DMS153 treated with DMSO at 0.1 percent for 48 hours (cell line): ENCODE measurements around the gene TAT.
"Not testable (repeated sequence)": the region's sequence is repeated elsewhere in the genome, so short reads cannot be mapped to it uniquely, and the experiment has no call there.

Experiments used
- DNase-seq: peaks from one replicate; lab custom pipeline; 2025; ENCODE audit not compliant: unreplicated experiment; lab: John Stamatoyannopoulos, UW

Gene TAT

GRCh38 chr16:71576971-71577370 is at the start of gene TAT:
TSS of gene TAT (minus strand) at chr16:71577092. CDS start at chr16:71576415, 677 bp downstream.
- no peak for DNase-seq

- DNase-seq = peak; percentile 77
Observed at GRCh38 chr16:71626018-71626857, 49.3 kb upstream of the TAT start, which contains the start of gene MARVELD3. TSS of gene MARVELD3 (plus strand) at chr16:71626184. CDS start at chr16:71626230, 46 bp downstream.

- DNase-seq = no peak
Observed at GRCh38 chr16:71625113-71625850, 48.4 kb upstream of the TAT start.

DNA sequence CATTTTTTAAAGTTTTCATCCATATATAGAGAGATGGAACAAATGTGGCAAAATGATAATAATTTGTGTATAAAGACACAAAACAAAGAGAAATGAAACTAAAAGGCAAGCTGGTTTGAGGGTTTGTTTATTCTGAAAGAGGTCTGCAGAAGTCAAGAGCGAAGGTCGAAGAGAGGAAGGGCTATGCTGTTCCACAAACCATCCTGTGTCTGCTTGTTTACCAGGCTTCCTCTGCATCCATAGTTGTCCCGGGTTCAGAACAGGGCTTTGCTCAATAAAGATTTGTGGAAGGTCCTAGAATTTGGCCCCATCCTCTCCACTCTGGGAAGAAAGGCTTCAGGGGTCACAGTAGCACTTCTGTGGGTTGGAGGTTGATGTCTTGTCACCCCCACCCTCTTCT is 46.7 kb upstream of the TAT start:
- DNase-seq = no peak

DNA sequence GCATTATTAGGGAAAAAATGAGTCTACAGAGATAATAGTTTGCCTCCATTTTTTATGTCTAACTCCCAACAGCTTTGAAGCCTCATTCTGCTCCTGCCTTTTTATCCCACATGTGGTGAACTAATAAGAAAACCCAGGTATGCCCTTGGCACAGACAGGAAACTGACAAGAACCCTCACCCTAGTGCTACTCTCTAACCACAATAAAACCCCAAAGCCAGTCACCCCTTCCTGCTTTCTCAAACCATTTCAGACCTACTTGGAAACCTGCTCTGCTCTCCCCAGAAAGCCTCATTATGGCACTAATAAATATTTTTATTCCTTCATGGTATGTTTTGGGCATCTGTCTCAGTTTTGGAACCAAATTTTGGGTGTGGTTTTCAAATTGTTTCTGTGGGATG is 45.2 kb upstream of the TAT start:
- no peak for DNase-seq

DNA sequence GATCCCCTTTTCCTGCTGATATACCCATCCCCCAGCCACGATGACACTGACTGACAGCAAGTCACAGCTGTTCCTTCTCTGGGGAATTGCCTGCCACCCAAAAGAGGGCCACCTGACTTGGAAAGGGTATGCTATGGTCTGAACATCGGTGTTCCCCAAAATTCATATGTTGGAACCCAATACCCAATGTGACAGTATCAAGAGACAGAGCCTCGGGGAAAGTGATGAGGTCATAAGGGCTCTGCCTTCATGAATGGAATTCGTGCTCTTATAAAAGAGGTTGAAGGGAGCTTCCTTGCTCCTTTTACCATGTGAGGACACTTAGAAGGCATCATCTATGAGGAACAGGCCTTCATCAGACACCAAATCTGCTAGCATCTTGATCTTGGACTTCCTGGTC is 41.5 kb upstream of the TAT start:
- DNase-seq = no peak

DNA sequence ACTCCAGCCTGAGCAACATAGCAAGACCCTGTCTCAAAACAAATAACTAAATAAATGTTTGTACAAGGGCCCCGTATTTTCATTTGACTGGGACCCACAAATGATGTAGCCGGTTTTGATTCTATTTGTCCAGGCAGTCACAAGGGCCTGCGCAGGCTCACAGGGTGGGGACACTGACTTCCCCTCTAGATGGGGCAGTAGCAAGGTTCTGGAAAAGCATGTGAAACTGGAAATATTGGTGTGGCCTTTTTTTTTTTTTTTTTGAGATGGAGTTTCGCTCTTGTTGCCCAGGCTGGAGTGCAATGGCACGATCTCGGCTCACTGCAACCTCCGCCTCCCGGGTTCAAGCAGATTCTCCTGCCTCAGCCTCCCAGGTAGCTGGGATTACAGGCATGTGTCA is 38.1 kb upstream of the TAT start:
- not testable (repeated sequence) for DNase-seq

DNA sequence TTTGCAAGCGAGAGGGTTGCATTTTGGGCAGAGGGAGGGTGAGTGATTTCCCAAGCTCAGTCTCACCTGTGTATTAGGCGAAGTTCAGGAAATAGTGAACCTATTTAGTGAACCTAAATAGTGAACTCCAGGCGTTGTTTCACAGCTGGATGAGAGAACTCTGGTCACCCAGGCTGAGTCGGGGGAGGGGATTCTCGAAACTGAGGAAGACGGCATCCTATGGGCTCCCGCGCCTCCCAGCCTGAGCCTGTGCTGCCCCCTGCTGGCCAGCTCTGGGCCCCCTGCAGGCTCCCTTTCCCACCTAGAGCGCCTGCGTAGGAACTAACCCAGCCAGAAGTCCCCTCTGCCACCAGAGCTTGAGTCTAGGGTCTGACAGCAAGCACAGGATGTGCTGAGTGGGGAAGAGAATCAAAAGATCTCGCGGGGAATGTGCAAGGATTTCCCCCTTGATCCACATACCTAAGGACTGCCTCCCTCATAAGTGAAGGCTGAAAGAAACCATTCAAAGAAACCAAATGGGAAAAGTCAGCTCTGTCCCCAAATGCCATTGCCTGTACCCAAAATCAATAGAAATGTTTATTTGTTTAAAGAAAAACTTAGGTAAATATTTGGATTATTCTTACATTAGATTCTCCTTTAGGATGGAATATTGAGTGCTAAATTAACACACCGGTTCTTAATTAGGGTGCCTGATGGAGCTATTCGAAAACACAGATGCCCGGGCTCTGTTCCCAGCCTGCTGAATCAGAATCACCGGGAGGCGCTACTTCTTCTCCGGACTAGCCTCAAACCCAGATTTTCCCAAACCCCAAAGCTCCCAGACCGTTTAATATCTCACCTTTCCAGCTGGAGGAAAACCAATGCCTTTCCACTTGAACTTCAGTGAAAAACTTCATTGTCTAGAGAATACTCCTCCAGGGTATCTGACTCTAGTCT is 34.3 kb upstream of the TAT start:
- peak; percentile 68 for DNase-seq

GRCh38 chr16:71610447-71610846 is 33.6 kb upstream of the TAT start:
- no peak for DNase-seq

- no peak for DNase-seq
Observed at GRCh38 chr16:71609066-71609465, 32.2 kb upstream of the TAT start.

DNA sequence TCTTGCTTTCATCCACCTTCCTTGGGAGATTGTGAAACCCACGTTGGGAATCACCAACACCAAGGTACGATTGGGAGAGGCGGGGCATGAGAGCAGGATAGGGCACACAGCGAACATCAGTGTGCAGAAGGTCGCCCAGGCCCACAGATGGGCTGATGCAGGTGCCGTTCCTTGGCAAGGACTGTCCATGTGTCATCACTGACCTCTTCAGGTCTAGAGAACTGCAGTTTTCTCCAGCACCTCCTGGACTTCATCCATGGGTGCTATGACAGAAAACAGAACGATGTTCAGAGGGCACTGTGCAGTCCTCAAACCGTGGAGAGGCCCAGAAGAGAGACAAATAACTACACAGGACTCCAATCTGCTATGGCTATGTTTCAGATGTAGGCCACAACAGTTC is 23.9 kb upstream of the TAT start:
- DNase-seq = no peak

DNA sequence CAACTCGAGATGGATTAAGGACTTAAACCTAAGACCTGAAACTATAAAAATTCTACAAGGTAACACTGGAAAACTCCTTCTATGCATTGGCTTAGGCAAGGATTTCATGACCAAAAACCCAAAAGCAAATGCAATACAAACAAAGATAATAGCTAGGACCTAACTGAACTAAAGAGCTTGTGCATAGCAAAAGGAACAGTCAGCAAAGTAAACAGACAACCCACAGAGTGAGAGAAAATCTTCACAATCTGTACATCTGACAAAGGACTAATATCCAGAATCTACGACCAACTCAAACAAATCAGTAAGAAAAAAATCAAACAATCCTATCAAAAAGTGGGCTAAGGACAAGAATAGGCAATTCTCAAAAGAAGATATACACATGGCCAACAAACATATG is 21.5 kb upstream of the TAT start:
- DNase-seq = not testable (repeated sequence)

GRCh38 chr16:71595340-71595826 is 18.5 kb upstream of the TAT start:
- not testable (repeated sequence) for DNase-seq

DNA sequence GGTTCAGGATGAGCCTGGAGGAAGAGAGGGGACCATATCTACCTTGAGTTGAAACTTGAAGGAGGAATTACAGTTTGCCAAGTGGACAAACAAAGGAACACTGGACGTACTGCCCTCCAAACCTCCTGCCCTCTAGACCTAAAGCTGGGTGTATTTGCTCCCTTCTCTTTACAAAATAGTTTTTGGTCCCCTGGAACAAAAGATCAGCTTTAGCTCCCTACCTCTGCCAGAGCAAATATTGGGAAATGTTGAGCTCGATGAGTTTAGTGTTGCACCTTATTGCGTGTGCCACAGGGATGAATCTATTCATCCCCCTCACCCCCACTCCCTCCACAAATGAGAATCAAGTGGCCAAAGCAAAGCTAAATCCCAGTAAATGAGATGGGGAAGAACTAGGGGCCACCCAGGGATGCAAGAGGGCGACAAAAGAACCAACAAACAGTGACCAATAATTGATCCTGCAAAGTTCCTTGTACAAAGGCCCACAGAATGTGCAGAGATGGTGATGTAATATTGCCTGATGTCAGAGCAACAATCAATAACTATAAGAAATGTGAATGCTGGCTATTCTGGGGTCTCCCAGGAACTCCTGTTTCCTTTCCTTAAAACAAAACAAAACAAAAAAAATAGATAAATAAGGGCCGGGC is 17.2 kb upstream of the TAT start:
- no peak for DNase-seq

- no peak for DNase-seq
Observed at GRCh38 chr16:71593048-71593999, 16.4 kb upstream of the TAT start.

GRCh38 chr16:71591917-71592316 is 15.0 kb upstream of the TAT start:
- DNase-seq = no peak

DNA sequence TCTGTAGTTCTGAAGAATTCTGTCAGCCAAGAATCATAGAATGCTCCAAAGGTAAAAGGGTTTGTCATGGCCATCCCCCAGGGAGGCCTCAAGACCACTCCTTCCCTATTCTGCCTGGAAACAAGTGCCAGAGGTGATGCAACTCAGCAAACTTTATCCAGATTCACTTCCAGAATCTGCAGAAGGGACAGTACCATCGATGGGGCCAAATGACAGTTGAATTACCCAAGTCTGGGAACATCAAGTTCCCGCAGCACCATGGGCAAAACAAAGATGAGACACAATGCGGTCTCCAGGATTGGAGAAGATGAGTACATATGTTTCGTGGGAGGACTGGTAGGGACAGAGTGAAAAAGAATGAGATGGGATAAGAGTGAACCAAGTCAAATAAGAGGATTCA is 13.7 kb upstream of the TAT start:
- DNase-seq = no peak

DNA sequence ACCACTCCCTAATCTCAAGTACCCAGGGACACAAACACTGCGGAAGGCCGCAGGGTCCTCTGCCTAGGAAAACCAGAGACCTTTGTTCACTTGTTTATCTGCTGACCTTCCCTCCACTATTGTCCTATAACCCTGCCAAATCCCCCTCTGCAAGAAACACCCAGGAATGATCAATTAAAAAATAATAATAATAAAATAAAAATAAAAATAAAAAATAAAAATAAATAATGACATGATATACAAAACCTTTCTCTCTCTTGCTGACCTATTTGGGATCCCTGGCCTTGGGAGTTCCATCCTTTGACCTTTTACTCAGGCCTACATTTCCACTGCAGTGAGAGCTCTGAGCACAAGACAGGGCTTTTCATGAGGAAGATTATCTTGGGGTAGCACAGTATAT is 13.2 kb upstream of the TAT start:
- DNase-seq = not testable (repeated sequence)

GRCh38 chr16:71589334-71589733 is 12.4 kb upstream of the TAT start:
- not testable (repeated sequence) for DNase-seq
